H1 (cell line): Measurements from ENCODE around the gene SH3BP2. TPM values are rescaled to one million over a fixed set of nuclear protein-coding genes. Genes with fewer than 3 reads are reported as not detected.
A peak's percentile ranks its signal among the peaks of the same experiment; 100 is the strongest.

Experiments
- CTCF ChIA-PET: fragments of 300-600 bp; sonication (Branson Sonifier 250); formaldehyde crosslinking; loops from one replicate; lab custom pipeline; 2021; ENCODE audit not compliant: partially characterized antibody; lab: Charles Lee
- POLR2A ChIA-PET: fragments of 300-600 bp; sonication (Branson Sonifier 250); formaldehyde crosslinking; loops from one replicate; lab custom pipeline; 2021; ENCODE audit warnings: inconsistent platforms; ENCODE audit not compliant: partially characterized antibody; lab: Charles Lee
- DNase-seq, 2 experiments: peaks; one replicate each; pipeline versions ENCODE4 v3.0.0 to v3.0.0-alpha.2; 2010 to 2022; ENCODE audit warnings: low spot score in 2 of 2, low read depth in 1 of 2, mixed read lengths in 1 of 2
- FAIRE-seq: peaks from 2 replicates; lab custom pipeline; 2011; peaks lifted over from hg19 to GRCh38; lab: Jason Lieb, UNC
- H2AFZ ChIP-seq: 2 replicates; pipeline ENCODE4 v1.8.1; 2012; ENCODE audit warnings: low read length, inconsistent platforms
- H2AK5ac ChIP-seq: 2 replicates; pipeline ENCODE4 v1.6.1; 2013; ENCODE audit warnings: low read depth, low read length
- H2BK120ac ChIP-seq: replicated peaks from 2 replicates; pipeline ENCODE3; 2013; ENCODE audit warnings: low read depth, low read length, inconsistent platforms
- H2BK12ac ChIP-seq: 2 replicates; pipeline ENCODE4 v1.6.1; 2013; ENCODE audit warnings: low read depth, low read length
- H2BK15ac ChIP-seq: 2 replicates; pipeline ENCODE4 v1.6.1; 2013; ENCODE audit warnings: low read length
- H2BK20ac ChIP-seq: 2 replicates; pipeline ENCODE4 v1.6.1; 2013; ENCODE audit warnings: low read length
- H2BK5ac ChIP-seq: 2 replicates; pipeline ENCODE4 v1.6.1; 2013; ENCODE audit warnings: low read depth, low read length
- H3K14ac ChIP-seq: 2 replicates; pipeline ENCODE4 v1.6.1; 2013; ENCODE audit warnings: inconsistent platforms; ENCODE audit not compliant: insufficient read length
- H3K18ac ChIP-seq: 2 replicates; pipeline ENCODE4 v1.6.1; 2013; ENCODE audit warnings: low read length; ENCODE audit errors: extremely low read depth
- H3K23ac ChIP-seq: 2 replicates; pipeline ENCODE4 v1.6.1; 2013; ENCODE audit warnings: inconsistent platforms; ENCODE audit not compliant: insufficient read length
- H3K23me2 ChIP-seq: 2 replicates; pipeline ENCODE4 v1.6.1; 2013; ENCODE audit warnings: low read depth, low read length
- H3K27ac ChIP-seq: 2 replicates; pipeline ENCODE4 v1.6.1; 2011; ENCODE audit warnings: low read depth, low read length, inconsistent platforms
- H3K27me3 ChIP-seq, 4 experiments: replicated peaks in 1 of 4; 1 replicate in 1 of 4; 2 replicates in 3 of 4; pipeline versions ENCODE4 v1.6.1 to v1.8.1; 2011 to 2013; ENCODE audit warnings: low read length in 3 of 4, mild to moderate bottlenecking in 3 of 4, inconsistent platforms in 2 of 4, mixed read lengths in 2 of 4, moderate library complexity in 1 of 4; ENCODE audit not compliant: control insufficient read depth in 3 of 4, insufficient read depth in 3 of 4; ENCODE audit errors: extremely low read depth in 1 of 4
- H3K36me3 ChIP-seq, 4 experiments: 2 replicates each; pipeline versions ENCODE4 v1.6.1 to v1.8.1; 2011 to 2013; ENCODE audit warnings: mild to moderate bottlenecking in 4 of 4, low read length in 3 of 4, moderate library complexity in 2 of 4, control low read depth in 1 of 4, inconsistent platforms in 1 of 4; ENCODE audit not compliant: insufficient read depth in 4 of 4, control insufficient read depth in 2 of 4
- H3K4ac ChIP-seq: replicated peaks from 2 replicates; pipeline ENCODE3; 2013; ENCODE audit warnings: low read length, low read depth, mixed read lengths, inconsistent platforms; ENCODE audit not compliant: insufficient read length
- H3K4me1 ChIP-seq, 4 experiments: replicated peaks in 1 of 4; 1 replicate in 1 of 4; 2 replicates in 3 of 4; pipeline versions ENCODE4 v1.6.1 to v1.8.1; 2011 to 2013; ENCODE audit warnings: low read length in 3 of 4, inconsistent platforms in 2 of 4, mixed read lengths in 1 of 4; ENCODE audit not compliant: insufficient read depth in 4 of 4, control insufficient read depth in 3 of 4
- H3K4me2 ChIP-seq, 2 experiments: 2 replicates each; pipeline versions ENCODE4 v1.6.1 to v1.8.1; 2011 to 2013; ENCODE audit warnings: low read depth in 2 of 2, low read length in 2 of 2, control low read depth in 1 of 2, inconsistent platforms in 1 of 2, mild to moderate bottlenecking in 1 of 2; ENCODE audit not compliant: insufficient read depth in 1 of 2
- H3K4me3 ChIP-seq, 4 experiments: fragments of 200-600, 300-600 bp in 1 of 4; sonication (generic), shearing (Covaris generic), sonication (Bioruptor Twin) in 1 of 4; 2 replicates each; pipeline versions ENCODE4 v1.5.1 to v1.8.1; 2011 to 2016; ENCODE audit warnings: low read length in 4 of 4, low read depth in 3 of 4, control low read depth in 2 of 4, inconsistent platforms in 2 of 4, mild to moderate bottlenecking in 2 of 4, mixed read lengths in 1 of 4, moderate library complexity in 1 of 4; ENCODE audit not compliant: insufficient read depth in 2 of 4; ENCODE audit errors: extremely low read depth in 1 of 4
- H3K56ac ChIP-seq: replicated peaks from 2 replicates; pipeline ENCODE3; 2013; ENCODE audit warnings: low read depth, mild to moderate bottlenecking, mixed read lengths, low read length, inconsistent platforms; ENCODE audit not compliant: insufficient read length
- H3K79me1 ChIP-seq: 2 replicates; pipeline ENCODE4 v1.6.1; 2013; ENCODE audit warnings: low read depth, low read length, control low read depth
- H3K79me2 ChIP-seq, 2 experiments: 2 replicates each; pipeline versions ENCODE4 v1.6.1 to v1.8.1; 2012 to 2013; ENCODE audit warnings: low read length in 2 of 2, mild to moderate bottlenecking in 2 of 2, inconsistent platforms in 1 of 2; ENCODE audit not compliant: insufficient read depth in 2 of 2, control insufficient read depth in 1 of 2
- H3K9ac ChIP-seq, 4 experiments: replicated peaks in 1 of 4; 1 replicate in 1 of 4; 2 replicates in 3 of 4; pipeline versions ENCODE4 v1.6.1 to v1.8.1; 2011 to 2013; ENCODE audit warnings: low read depth in 3 of 4, low read length in 3 of 4, control low read depth in 2 of 4, mild to moderate bottlenecking in 2 of 4, moderate library complexity in 2 of 4, inconsistent platforms in 1 of 4; ENCODE audit errors: extremely low read depth in 1 of 4
- H3K9me3 ChIP-seq, 2 experiments: 2 replicates each; pipeline versions ENCODE4 v1.6.1 to v1.8.1; 2012 to 2013; ENCODE audit warnings: mild to moderate bottlenecking in 2 of 2, moderate library complexity in 2 of 2, control low read depth in 1 of 2, inconsistent platforms in 1 of 2, low read depth in 1 of 2, low read length in 1 of 2, mixed read lengths in 1 of 2; ENCODE audit not compliant: insufficient read depth in 2 of 2
- H4K20me1 ChIP-seq, 2 experiments: replicated peaks in 1 of 2; 2 replicates each; pipeline versions ENCODE3 to v1.8.1; 2011 to 2013; ENCODE audit warnings: inconsistent platforms in 2 of 2, low read length in 2 of 2, mild to moderate bottlenecking in 1 of 2; ENCODE audit not compliant: insufficient read depth in 2 of 2, control insufficient read depth in 1 of 2
- H4K5ac ChIP-seq: 2 replicates; pipeline ENCODE4 v1.6.1; 2013; ENCODE audit warnings: low read length, low read depth, mixed read lengths, inconsistent platforms; ENCODE audit not compliant: insufficient read length
- H4K8ac ChIP-seq: 2 replicates; pipeline ENCODE4 v1.8.0; 2013; ENCODE audit warnings: mild to moderate bottlenecking, moderate library complexity, low read length, inconsistent platforms; ENCODE audit not compliant: insufficient read depth; ENCODE audit errors: extremely low read depth
- H4K91ac ChIP-seq: replicated peaks from 2 replicates; pipeline ENCODE3; 2013; ENCODE audit warnings: low read length, mixed read lengths, inconsistent platforms; ENCODE audit not compliant: insufficient read length
- CHD2 ChIP-seq: IDR thresholded peaks from 2 replicates; pipeline ENCODE4 v1.6.1; 2012; ENCODE audit warnings: low read length, improper control_type of control experiment
- MAFK ChIP-seq: IDR thresholded peaks from 2 replicates; pipeline ENCODE4 v1.6.1; 2012; ENCODE audit warnings: low read depth, mild to moderate bottlenecking, improper control_type of control experiment, low read length
- RBBP5 ChIP-seq: IDR thresholded peaks from 2 replicates; pipeline ENCODE4 v1.7.1; 2012; ENCODE audit warnings: low read depth, mild to moderate bottlenecking, inconsistent platforms, low read length, moderate library complexity, borderline replicate concordance
- SIN3A ChIP-seq, 2 experiments: IDR thresholded peaks in 1 of 2; conservative IDR thresholded peaks in 1 of 2; 2 replicates each; pipeline ENCODE4 v1.6.1; 2011 to 2012; ENCODE audit warnings: low read length in 2 of 2, improper control_type of control experiment in 1 of 2, low read depth in 1 of 2, mild to moderate bottlenecking in 1 of 2
- WGBS, 2 experiments: shearing (Covaris generic) in 1 of 2; methylation state at CpG; one replicate each; pipeline versions ENCODE4 v1.1.6 to v1.1.7; 2013 to 2015; ENCODE audit warnings: low lambda C conversion rate in 2 of 2, mixed read lengths in 2 of 2, inconsistent platforms in 1 of 2, low coverage in 1 of 2, missing lambda C conversion rate in 1 of 2; ENCODE audit not compliant: insufficient replicate concordance in 2 of 2, insufficient coverage in 1 of 2, insufficient read length in 1 of 2; ENCODE audit errors: extremely low coverage in 1 of 2, missing lambda C conversion rate in 1 of 2; 5-methylcytosine and 5-hydroxymethylcytosine counted together
- polyA plus RNA-seq, 7 experiments: library from polyadenylated mRNA; depleted of rRNA in 3 of 7; stranded (reverse) in 5 of 7; unstranded in 2 of 7; fragments of >200 nt in 5 of 7; fragments of 200-250 nt in 2 of 7; gene quantifications; 1 replicate in 5 of 7; 2 replicates in 1 of 7; 4 replicates in 1 of 7; pipeline versions ENCODE4 v1.2.1 to v1.2.3, GENCODE V29; 2011 to 2013; ENCODE audit warnings: missing spikeins in 2 of 7, mixed read lengths in 2 of 7
- total RNA-seq: library from RNA; stranded (reverse); fragmentation: NEBNext Ultra II Directional; extraction: Animal tissue kit (Norgen Biotek cat#: 25700); gene quantifications from 2 replicates; pipeline ENCODE4 v1.2.1, GENCODE V29; 2021
- TF ChIP-seq, protein P1 (sequence below): IDR thresholded peaks from 2 replicates; pipeline ENCODE4 v1.6.1; 2011; ENCODE audit warnings: low read length, improper control_type of control experiment

The SH3BP2 gene
- total and polyA plus RNA-seq, 2 of the 8 experiments (the other 6 are each of a cell fraction or from before 2014, with no cell fraction given), result 27.4 to 31.4 TPM

DNA sequence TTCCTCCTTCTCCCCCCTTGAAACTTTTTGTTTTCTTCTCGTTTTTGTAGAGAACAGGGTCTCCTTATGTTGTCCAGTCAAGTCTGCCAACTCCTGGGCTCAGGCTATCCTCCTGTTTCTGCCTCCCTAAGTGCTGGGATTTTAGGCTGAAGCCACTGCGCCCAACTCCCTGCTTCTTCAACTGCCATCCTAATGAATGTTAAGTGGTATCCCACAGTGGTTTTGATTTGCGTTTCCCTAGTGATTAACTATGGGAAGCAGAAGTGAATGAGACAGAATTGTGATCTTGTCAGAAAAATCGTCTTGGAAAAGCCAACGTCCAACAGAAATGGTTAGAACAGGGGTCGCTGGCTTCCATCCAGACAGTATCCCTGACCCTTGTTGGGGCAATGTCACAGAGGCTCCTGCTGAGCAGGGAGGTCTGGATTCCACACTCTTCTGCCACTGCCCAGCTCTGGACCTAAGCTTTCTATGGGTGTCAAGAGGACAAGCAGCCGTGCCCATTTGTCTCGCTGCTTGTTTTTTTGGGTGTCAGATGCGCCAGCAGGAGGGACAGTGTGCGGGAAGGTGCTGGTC lies 49.9 kb downstream of the SH3BP2 start:
- H3K79me2 ChIP-seq, result peaks cover 7 to 35% of the 10 kb centered on the region in 2 experiments
- H3K4ac ChIP-seq, result no peak overlapping the region
- peak overlapping the region; percentile 8 to 85 (median 50); a peak in 5 of 7 replicates for H3K9ac ChIP-seq
- 0 out of 2 replicates have a peak overlapping the region, but pooled peaks have one; percentile 8 for H2AFZ ChIP-seq
- FAIRE-seq (no peak), DNase-seq (no peak)
- H3K14ac ChIP-seq, result no peak overlapping the region
- H3K4me1 ChIP-seq, result peaks cover 0 to 5% (median 3%) of the 10 kb centered on the region in 4 experiments; a peak in 6 of 7 replicates
- no peak overlapping the region for H3K27ac ChIP-seq
- H2BK12ac ChIP-seq, result no peak overlapping the region
- POLR2A ChIA-PET, result interaction anchor here (1.0 to 1.9 kb wide), 4 partner anchors 10 to 80 kb away, joined by 3 to 6 read pairs (median 4); no protein-coding TSS in a partner anchor
- peaks cover 8% of the 10 kb centered on the region for H3K23me2 ChIP-seq
- H4K20me1 ChIP-seq, result no peaks in the 10 kb centered on the region
- WGBS, 2 experiments, result 6% methylated on average over 10 of the region's 10 CpGs; no CpG with 5 or more reads in 1 of the 2 experiments
- peak overlapping the region; percentile 81; the same call in 1 of the 2 replicates for H4K8ac ChIP-seq
- H3K4me2 ChIP-seq, result peak overlapping the region; percentile 80 to 91
- peak overlapping the region; percentile 70 to 94 (median 86) for H3K4me3 ChIP-seq
- peak overlapping the region; percentile 69 for H2BK5ac ChIP-seq
- no peaks in the 10 kb centered on the region for H3K9me3 ChIP-seq
- H3K27me3 ChIP-seq, result no peaks in the 10 kb centered on the region
- no peak overlapping the region for H2AK5ac ChIP-seq
- no peak overlapping the region for H2BK15ac ChIP-seq
- CTCF ChIA-PET, result no interaction called here
- H3K18ac ChIP-seq, result peak overlapping the region; percentile 34; the same call in 1 of the 2 replicates
- H3K79me1 ChIP-seq, result peaks cover 4% of the 10 kb centered on the region; the same call in 1 of the 2 replicates
- H3K56ac ChIP-seq, result no peak overlapping the region
- H4K91ac ChIP-seq, result no peak overlapping the region
- H3K23ac ChIP-seq, result no peak overlapping the region
- H2BK20ac ChIP-seq, result no peak overlapping the region
- no peaks in the 10 kb centered on the region for H3K36me3 ChIP-seq
- H4K5ac ChIP-seq, result peak overlapping the region; percentile 32
- H2BK120ac ChIP-seq, result no peak overlapping the region
- no peak for TF ChIP-seq RBBP5
- 0 out of 4 replicates have a peak, but pooled peaks of 1 of the 2 experiments have one; percentile 4 for TF ChIP-seq SIN3A (conservative IDR thresholded peaks at IDR 0.05 in 1 of 2, IDR thresholded peaks at IDR 0.05 in 1 of 2; ENCODE audit: low read depth in 1 of 2, low read length in 2 of 2)
- TF ChIP-seq CHD2, result no peak
- TF ChIP-seq MAFK, result no peak
- TF ChIP-seq, protein P1, sequence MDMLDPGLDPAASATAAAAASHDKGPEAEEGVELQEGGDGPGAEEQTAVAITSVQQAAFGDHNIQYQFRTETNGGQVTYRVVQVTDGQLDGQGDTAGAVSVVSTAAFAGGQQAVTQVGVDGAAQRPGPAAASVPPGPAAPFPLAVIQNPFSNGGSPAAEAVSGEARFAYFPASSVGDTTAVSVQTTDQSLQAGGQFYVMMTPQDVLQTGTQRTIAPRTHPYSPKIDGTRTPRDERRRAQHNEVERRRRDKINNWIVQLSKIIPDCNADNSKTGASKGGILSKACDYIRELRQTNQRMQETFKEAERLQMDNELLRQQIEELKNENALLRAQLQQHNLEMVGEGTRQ, result no peak
